Renal pelvis (tissue), 4 donors: ENCODE measurements around the gene OSCAR. TPM values are rescaled to one million over a fixed set of nuclear protein-coding genes. Genes with fewer than 3 reads are reported as not detected.

Source experiments
- DNase-seq: peaks from one replicate; pipeline ENCODE4 v3.0.0-alpha.2; 2013
- polyA plus RNA-seq, 3 donors: library from polyadenylated mRNA; unstranded; fragments of 120-200 nt; gene quantifications; one replicate each; pipeline ENCODE4 v1.2.1, GENCODE V29; 2013; ENCODE audit not compliant: insufficient read length in 3 of 3

Gene OSCAR
- polyA plus RNA-seq, 3 donors, result 0.27 to 0.40 (median 0.30) TPM

GRCh38 chr19:54095136-54095858 lies 5.3 kb downstream of the OSCAR start:
- no peak for DNase-seq

- DNase-seq, result no peak
Measured at GRCh38 chr19:54094426-54095000, 6.1 kb downstream of the OSCAR start.

GRCh38 chr19:54084410-54084809 lies 16.2 kb downstream of the OSCAR start:
- DNase-seq, result no peak

GRCh38 chr19:54081032-54081431 lies 19.6 kb downstream of the OSCAR start, which contains the start of gene TARM1:
Gene TARM1, minus strand, starts transcription at chr19:54081365. Its CDS starts 25 bp downstream, at chr19:54081340.
- no peak for DNase-seq

- no peak for DNase-seq
Measured at GRCh38 chr19:54077334-54077733, 23.3 kb downstream of the OSCAR start.

GRCh38 chr19:54074851-54075250 lies 25.8 kb downstream of the OSCAR start:
- DNase-seq, result no peak

- DNase-seq, result no peak
Measured at GRCh38 chr19:54073829-54074228, 26.8 kb downstream of the OSCAR start.

GRCh38 chr19:54069470-54069869 lies 31.1 kb downstream of the OSCAR start:
- DNase-seq, result no peak

GRCh38 chr19:54063350-54064116 lies 37.1 kb downstream of the OSCAR start, which contains the start of gene VSTM1:
Gene VSTM1, minus strand, starts transcription at chr19:54063897. Its CDS starts 120 bp downstream, at chr19:54063777.
- no peak for DNase-seq

GRCh38 chr19:54062643-54063042 lies 38.0 kb downstream of the OSCAR start:
- DNase-seq, result no peak

GRCh38 chr19:54047616-54048015 lies 53.0 kb downstream of the OSCAR start:
- no peak for DNase-seq

GRCh38 chr19:54045771-54046170 lies 54.8 kb downstream of the OSCAR start:
- DNase-seq, result no peak

Other genes starting within 250 kb of the OSCAR start
- gene MYADM, start 232.9 kb downstream of the OSCAR start, polyA plus RNA-seq, result 10 to 100 TPM; 62.7 to 79.8 (median 79.1) TPM
- under 1 TPM; 0.40 to 0.75 (median 0.67) TPM for gene PRKCG, start 218.6 kb downstream of the OSCAR start, polyA plus RNA-seq
- under 1 TPM; 0.36 to 0.70 (median 0.50) TPM for gene CACNG7, start 191.5 kb downstream of the OSCAR start, polyA plus RNA-seq
- under 1 TPM; 0.19 to 0.49 (median 0.35) TPM for gene CACNG8, start 137.9 kb downstream of the OSCAR start, polyA plus RNA-seq
- gene CACNG6, start 109.2 kb downstream of the OSCAR start, polyA plus RNA-seq, result under 1 TPM; 0.65 to 0.88 (median 0.73) TPM
- gene VSTM1, start 36.9 kb downstream of the OSCAR start, polyA plus RNA-seq, result under 1 TPM in 1 of 3 donors, not detected in 2; 0.38 TPM
- under 1 TPM; 0.16 to 0.30 (median 0.21) TPM for gene TARM1, start 19.4 kb downstream of the OSCAR start, polyA plus RNA-seq
- gene NDUFA3, start 2.1 kb upstream of the OSCAR start, polyA plus RNA-seq, result 100 to 1,000 TPM; 126 to 157 (median 156) TPM
- gene TFPT, start 14.9 kb upstream of the OSCAR start, polyA plus RNA-seq, result 10 to 100 TPM; 18.2 to 22.2 (median 21.9) TPM
- gene PRPF31, start 15.0 kb upstream of the OSCAR start, polyA plus RNA-seq, result 10 to 100 TPM; 72.8 to 83.6 (median 74.5) TPM
- gene CNOT3, start 37.0 kb upstream of the OSCAR start, polyA plus RNA-seq, result 10 to 100 TPM; 60.6 to 69.8 (median 69.0) TPM
- gene LENG1, start 58.9 kb upstream of the OSCAR start, polyA plus RNA-seq, result 10 to 100 TPM in 1 of 3 donors, 1 to 10 TPM in 2; 8.2 to 10.4 (median 8.5) TPM
- gene TMC4, start 72.4 kb upstream of the OSCAR start, polyA plus RNA-seq, result 10 to 100 TPM; 33.3 to 38.4 (median 35.7) TPM
- 10 to 100 TPM; 74.1 to 97.8 (median 84.2) TPM for gene MBOAT7, start 88.8 kb upstream of the OSCAR start, polyA plus RNA-seq
- gene TSEN34, start 90.5 kb upstream of the OSCAR start, polyA plus RNA-seq, result 10 to 100 TPM; 48.5 to 70.9 (median 67.9) TPM
- 1,000 to 10,000 TPM; 1,622 to 1,775 (median 1,767) TPM for gene RPS9, start 100.1 kb upstream of the OSCAR start, polyA plus RNA-seq
- gene LILRB3, start 122.2 kb upstream of the OSCAR start, polyA plus RNA-seq, result 1 to 10 TPM; 1.6 to 2.4 (median 1.6) TPM
- under 1 TPM; 0.34 to 0.70 (median 0.53) TPM for gene LILRA6, start 142.0 kb upstream of the OSCAR start, polyA plus RNA-seq
- gene LILRB5, start 156.5 kb upstream of the OSCAR start, polyA plus RNA-seq, result 1 to 10 TPM; 1.7 to 2.2 (median 2.1) TPM
- 1 to 10 TPM in 2 of 3 donors, under 1 TPM in 1; 0.95 to 1.2 (median 1.0) TPM for gene LILRB2, start 180.3 kb upstream of the OSCAR start, polyA plus RNA-seq
- under 1 TPM; 0.33 to 0.38 (median 0.37) TPM for gene LILRA5, start 212.4 kb upstream of the OSCAR start, polyA plus RNA-seq
- gene LILRA4, start 238.4 kb upstream of the OSCAR start, polyA plus RNA-seq, result under 1 TPM in 1 of 3 donors, not detected in 2; 0.07 TPM